Mucosa of descending colon (tissue), 3 donors: Measurements from ENCODE around the gene NCOR1. TPM values are rescaled to one million over a fixed set of nuclear protein-coding genes. Genes with fewer than 3 reads are reported as not detected.
A peak's percentile ranks its signal among the peaks of the same experiment; 100 is the strongest.
"Not testable (repeated sequence)": the region's sequence is repeated elsewhere in the genome, so short reads cannot be mapped to it uniquely, and the experiment has no call there.

Experiments
- ATAC-seq: fragments of 200-7000 bp; cut with Tn5 transposase; one replicate; pipeline ENCODE4 v1.9.1; 2020; ENCODE audit warnings: mild to moderate bottlenecking, moderate library complexity
- DNase-seq, 3 donors: peaks; one replicate each; pipeline ENCODE4 v3.0.0-alpha.2; 2020
- H3K36me3 ChIP-seq: fragments of 200-600 bp; one replicate; pipeline ENCODE4 v1.8.0; 2021; ENCODE audit warnings: low read depth, mild to moderate bottlenecking
- H3K4me1 ChIP-seq: fragments of 200-600 bp; one replicate; pipeline ENCODE4 v1.8.0; 2021; ENCODE audit warnings: low read depth, mild to moderate bottlenecking
- H3K4me3 ChIP-seq: fragments of 200-600 bp; one replicate; pipeline ENCODE4 v1.8.0; 2021; ENCODE audit warnings: mild to moderate bottlenecking
- H3K9me3 ChIP-seq: fragments of 200-600 bp; one replicate; pipeline ENCODE4 v1.8.0; 2021; ENCODE audit warnings: mild to moderate bottlenecking
- CTCF ChIP-seq: fragments of 200-600 bp; IDR thresholded peaks from one replicate; pipeline ENCODE4 v1.8.0; 2022; ENCODE audit warnings: antibody characterized with exemption, mild to moderate bottlenecking
- intact Hi-C, 2 donors: fragments of 100-400 bp; cut with DNase I in 1 of 2; cut with micrococcal nuclease in 1 of 2; formaldehyde crosslinking; loops; one replicate each; pipeline versions ENCODE4 v1.11.0 to v1.11.1; 2022; cut with DNase I, micrococcal nuclease
- total RNA-seq, 3 donors: library from RNA; stranded (reverse); fragmentation: NEBNext Ultra II Directional in 2 of 3; extraction: Animal tissue kit (Norgen Biotek cat#: 25700) in 2 of 3; gene quantifications; one replicate each; pipeline versions ENCODE4 v1.2.1 to v1.2.4, GENCODE V29; 2021 to 2023
- donor health status: DM: no; HTN: no; CAD: no; lungs with moderate emphysema.
- donor health status: DM: no; HTN: no; CAD: no.
- donor health status: DM: no; HTN: yes; CAD: no.

Gene NCOR1
- total RNA-seq, 3 donors from 2014 or later: 196 to 238 (median 227) TPM

DNA sequence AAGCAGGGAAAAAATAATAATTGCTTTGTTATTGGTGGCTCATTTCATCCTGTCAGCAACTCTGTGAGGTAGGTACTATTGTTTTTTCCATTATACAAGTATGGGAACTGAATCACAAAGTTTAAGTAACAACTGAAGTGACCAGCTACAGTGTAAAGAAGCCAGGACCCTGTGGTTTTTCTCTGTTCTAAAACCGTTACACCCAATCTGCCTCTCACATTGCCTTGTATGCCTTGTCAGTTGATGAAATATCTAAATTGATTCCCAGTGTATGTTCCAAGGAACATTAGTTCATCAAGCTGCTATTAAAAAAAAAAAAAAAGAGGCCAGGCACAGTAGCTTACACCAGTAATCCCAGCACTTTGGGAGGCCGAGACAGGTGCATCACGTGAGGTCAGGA is 7.1 kb upstream of the NCOR1 start:
- ATAC-seq: no peak
- TF ChIP-seq CTCF: no peak
- Histone ChIP-seq H3K4me3 (no peak overlapping the region), H3K36me3 (no peaks in the 10 kb centered on the region), H3K9me3 (no peaks in the 10 kb centered on the region), H3K4me1 (peaks cover 6% of the 10 kb centered on the region)
- intact Hi-C loops: no loop called here
- DNase-seq: no peak

DNA sequence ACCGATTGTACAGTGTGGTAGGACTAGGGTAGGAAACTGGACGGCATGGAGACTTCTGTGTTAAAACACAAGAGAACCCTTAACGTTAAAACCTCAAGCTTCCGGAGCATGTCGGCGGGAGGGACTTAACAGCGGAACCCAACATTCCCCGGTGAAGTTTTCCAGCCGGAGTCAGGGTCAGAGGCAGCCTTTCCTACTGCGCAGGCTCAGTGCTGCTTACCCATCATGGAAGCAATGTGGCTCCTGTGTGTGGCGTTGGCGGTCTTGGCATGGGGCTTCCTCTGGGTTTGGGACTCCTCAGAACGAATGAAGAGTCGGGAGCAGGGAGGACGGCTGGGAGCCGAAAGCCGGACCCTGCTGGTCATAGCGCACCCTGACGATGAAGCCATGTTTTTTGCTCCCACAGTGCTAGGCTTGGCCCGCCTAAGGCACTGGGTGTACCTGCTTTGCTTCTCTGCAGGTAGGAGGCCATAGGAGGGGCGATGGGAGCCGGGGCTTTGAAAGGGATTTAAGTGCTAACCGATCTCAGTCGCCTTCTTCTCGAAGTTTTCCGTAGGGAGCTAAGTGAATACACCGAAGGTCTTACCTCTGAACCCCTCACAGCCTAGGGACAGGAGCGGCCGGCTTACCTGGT is 1.8 kb upstream of the NCOR1 start, which contains the start of gene PIGL:
Gene PIGL (plus strand): TSS at position 209 of the 634 bp plus-strand sequence. CDS start 17 bp downstream, at position 226.
- Histone ChIP-seq H3K4me3 (peak within 1 kb of the TSS; percentile 33), H3K36me3 (no peaks in the 10 kb centered on the region), H3K4me1 (peaks cover 23% of the 10 kb centered on the region), H3K9me3 (no peaks in the 10 kb centered on the region)
- no peak for TF ChIP-seq CTCF
- ATAC-seq (peak; percentile 76), DNase-seq (peak; percentile 90)
- intact Hi-C loops: no loop called here

GRCh38 chr17:16216341-16217001 is 1.1 kb upstream of the NCOR1 start:
- H3K4me3 ChIP-seq, ATAC-seq, intact Hi-C loops, H3K36me3 ChIP-seq, H3K9me3 ChIP-seq, DNase-seq: not testable (repeated sequence)
- peaks cover 23% of the 10 kb centered on the region for H3K4me1 ChIP-seq

GRCh38 chr17:16215965-16216316 is 607 bp upstream of the NCOR1 start:
- H3K36me3 ChIP-seq: no peaks in the 10 kb centered on the region
- intact Hi-C loops: no loop called here
- H3K4me3 ChIP-seq: peak overlapping the region; percentile 96
- peak; percentile 41 for ATAC-seq
- no peaks in the 10 kb centered on the region for H3K9me3 ChIP-seq
- DNase-seq: peak in 2 of 3 donors; percentile 68 to 79
- TF ChIP-seq CTCF: no peak
- H3K4me1 ChIP-seq: peaks cover 23% of the 10 kb centered on the region

- intact Hi-C loops: no loop called here
- ATAC-seq: peak; percentile 60
- H3K4me3 ChIP-seq: peak overlapping the region; percentile 96
- no peaks in the 10 kb centered on the region for H3K9me3 ChIP-seq
- no peak for TF ChIP-seq CTCF
- peak; percentile 55 to 76 (median 75) for DNase-seq
- no peaks in the 10 kb centered on the region for H3K36me3 ChIP-seq
- peaks cover 23% of the 10 kb centered on the region for H3K4me1 ChIP-seq
These were observed 397 bp downstream of the NCOR1 start for GRCh38 chr17:16215002-16215272.

GRCh38 chr17:16214190-16215001 is 938 bp downstream of the NCOR1 start:
- H3K4me1 ChIP-seq: peaks cover 24% of the 10 kb centered on the region
- intact Hi-C loops: no loop called here
- no peak for TF ChIP-seq CTCF
- ATAC-seq (no peak), DNase-seq (no peak)
- H3K36me3 ChIP-seq: no peaks in the 10 kb centered on the region
- H3K9me3 ChIP-seq: no peaks in the 10 kb centered on the region
- peak overlapping the region; percentile 96 for H3K4me3 ChIP-seq
